Effector memory CD4-positive, alpha-beta T cell (primary cell): ENCODE data around the gene DESI1.

Source experiments
- DNase-seq, 3 donors: peaks; one replicate each; pipeline ENCODE4 v3.0.0-alpha.2; 2020
- H3K27ac ChIP-seq: 2 replicates; pipeline ENCODE4 v1.7.0; 2013; ENCODE audit warnings: mild to moderate bottlenecking, low read length, moderate library complexity; ENCODE audit not compliant: insufficient read depth, poor library complexity, severe bottlenecking
- H3K27me3 ChIP-seq: replicated peaks from 2 replicates; pipeline ENCODE4 v1.7.0; 2013; ENCODE audit warnings: mild to moderate bottlenecking, low read length; ENCODE audit not compliant: insufficient read depth, control insufficient read depth, poor library complexity, severe bottlenecking
- H3K36me3 ChIP-seq: 2 replicates; pipeline ENCODE4 v1.7.0; 2013; ENCODE audit warnings: mild to moderate bottlenecking, low read length, moderate library complexity; ENCODE audit not compliant: control insufficient read depth, insufficient read depth
- H3K4me1 ChIP-seq: 2 replicates; pipeline ENCODE4 v1.7.0; 2013; ENCODE audit warnings: low read length, mild to moderate bottlenecking; ENCODE audit not compliant: control insufficient read depth, insufficient read depth, poor library complexity, severe bottlenecking
- H3K4me3 ChIP-seq: 2 replicates; pipeline ENCODE4 v1.7.0; 2013; ENCODE audit warnings: low read length, low read depth, mild to moderate bottlenecking; ENCODE audit not compliant: insufficient read depth, poor library complexity, severe bottlenecking
- H3K9me3 ChIP-seq: 2 replicates; pipeline ENCODE4 v1.7.0; 2013; ENCODE audit warnings: mild to moderate bottlenecking, low read length, moderate library complexity; ENCODE audit not compliant: control insufficient read depth

The DESI1 gene

GRCh38 chr22:41551877-41552582, 68.8 kb downstream of the DESI1 start:
- no peaks in the 10 kb centered on the region for H3K4me1 ChIP-seq
- no peak overlapping the region for H3K4me3 ChIP-seq
- DNase-seq, result no peak
- no peak overlapping the region for H3K27ac ChIP-seq
- H3K9me3 ChIP-seq, result no peaks in the 10 kb centered on the region
- no peaks in the 10 kb centered on the region for H3K27me3 ChIP-seq
- no peaks in the 10 kb centered on the region for H3K36me3 ChIP-seq

GRCh38 chr22:41550952-41551491, 69.8 kb downstream of the DESI1 start:
- no peaks in the 10 kb centered on the region for H3K9me3 ChIP-seq
- no peak for DNase-seq
- H3K27ac ChIP-seq, result no peak overlapping the region
- H3K27me3 ChIP-seq, result no peaks in the 10 kb centered on the region
- H3K4me3 ChIP-seq, result no peak overlapping the region
- H3K4me1 ChIP-seq, result no peaks in the 10 kb centered on the region
- H3K36me3 ChIP-seq, result no peaks in the 10 kb centered on the region

DNA sequence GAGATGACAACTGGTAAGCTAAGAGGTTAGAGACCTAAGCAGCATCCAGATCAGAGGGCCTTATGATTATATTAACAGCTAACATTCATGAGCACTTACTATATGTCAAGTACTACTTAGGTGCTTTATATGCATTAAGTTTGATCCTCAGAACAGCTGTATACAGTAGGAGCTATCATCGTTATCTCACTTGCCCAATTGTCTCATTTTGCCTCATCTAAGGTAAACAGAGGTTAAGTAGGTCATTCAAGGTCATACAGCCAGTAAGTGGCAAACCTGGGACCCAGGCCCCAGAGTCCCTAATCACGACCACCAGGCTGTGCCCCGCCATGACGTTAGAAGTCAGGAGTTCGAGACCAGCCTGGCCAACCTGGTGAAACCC, 72.0 kb downstream of the DESI1 start:
- Histone ChIP-seq H3K4me1 (peaks cover 8% of the 10 kb centered on the region), H3K36me3 (no peaks in the 10 kb centered on the region), H3K4me3 (no peak overlapping the region), H3K9me3 (no peaks in the 10 kb centered on the region), H3K27ac (no peak overlapping the region), H3K27me3 (no peaks in the 10 kb centered on the region)
- no peak for DNase-seq
